NCI-H128 (cell line): ENCODE results near the gene SPRR4.

Experiments used
- DNase-seq: peaks from one replicate; lab custom pipeline; 2025; ENCODE audit not compliant: unreplicated experiment; lab: John Stamatoyannopoulos, UW

Gene SPRR4

DNA sequence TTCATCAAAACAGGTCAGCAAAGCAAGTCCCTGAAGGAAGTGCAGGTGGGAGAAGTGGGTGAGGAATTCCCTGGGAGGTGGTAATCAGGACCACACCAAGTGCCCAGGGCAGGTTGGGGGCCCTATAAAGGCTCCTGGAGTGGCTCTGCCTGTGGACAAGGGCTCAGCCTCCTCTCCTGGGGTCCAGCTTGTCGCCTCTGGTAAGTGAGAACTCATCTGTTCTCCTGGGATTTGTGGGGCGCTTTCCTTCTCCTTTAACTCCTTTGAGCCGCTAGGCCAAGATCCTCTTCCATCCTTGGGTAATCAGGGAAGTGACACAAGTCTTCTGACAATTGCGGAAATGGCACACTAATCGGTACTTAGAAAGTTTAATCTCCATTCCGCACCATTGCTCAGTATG is at the start of gene SPRR4:
Gene SPRR4 (plus strand): TSS at position 154 of the 400 bp plus-strand sequence. CDS start 1,243 bp downstream, outside the sequence.
- no peak for DNase-seq

- no peak for DNase-seq
These were observed 46.3 kb upstream of the SPRR4 start for GRCh38 chr1:152924191-152924590.

GRCh38 chr1:152926091-152926490 is 44.4 kb upstream of the SPRR4 start:
- no peak for DNase-seq

- DNase-seq: no peak
These were observed 41.8 kb upstream of the SPRR4 start for GRCh38 chr1:152928671-152929070.

DNA sequence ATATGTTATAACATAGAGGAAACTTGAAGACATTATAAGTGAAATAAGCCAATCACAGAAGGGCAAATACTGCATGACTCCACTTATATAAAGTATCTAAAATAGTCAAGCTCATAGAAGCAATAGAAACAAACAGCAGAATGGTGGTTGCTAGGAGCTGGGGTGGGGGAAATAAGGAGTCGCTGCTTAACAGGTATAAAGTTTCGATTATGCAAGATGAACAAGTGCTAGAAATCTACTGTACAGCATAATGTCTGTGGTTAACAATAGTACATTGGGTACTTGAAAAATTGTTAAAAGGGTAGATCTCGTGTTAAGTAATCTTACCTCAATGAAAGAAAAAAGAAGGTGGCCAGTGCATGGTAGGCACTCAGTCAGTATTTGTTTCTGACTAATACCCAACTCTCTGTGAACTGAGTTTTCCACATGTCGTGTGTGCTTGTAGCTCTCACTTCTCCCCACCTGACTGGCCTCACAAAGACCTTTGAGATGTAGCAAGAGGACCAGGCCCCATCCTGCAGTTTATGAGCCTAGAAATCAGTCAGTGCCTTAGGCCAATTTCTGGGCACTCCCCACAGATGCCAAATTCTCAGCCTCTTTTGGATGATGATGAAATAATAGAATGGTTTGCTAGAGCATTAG is 38.2 kb upstream of the SPRR4 start:
- no peak for DNase-seq

DNA sequence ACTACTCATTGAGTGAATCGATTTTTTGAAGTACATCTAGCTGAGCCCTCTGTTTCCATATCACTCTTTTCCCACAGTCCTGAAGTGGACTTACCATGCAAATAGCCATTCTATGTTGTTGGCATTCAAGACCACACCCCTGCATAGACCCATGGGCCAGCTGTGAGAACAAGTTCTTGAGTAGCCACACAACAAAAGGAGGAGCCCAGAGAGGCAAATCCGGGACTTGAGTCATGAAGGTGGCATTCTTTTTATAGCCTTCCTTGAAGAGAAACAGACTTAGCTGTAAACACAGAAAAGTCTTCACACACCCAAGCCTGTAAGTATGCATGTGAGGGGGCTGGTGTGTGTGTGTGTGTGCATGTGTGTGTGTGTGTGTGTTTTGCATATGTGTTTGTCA is 37.3 kb upstream of the SPRR4 start:
- no peak for DNase-seq

- no peak for DNase-seq
These were observed 29.8 kb upstream of the SPRR4 start for GRCh38 chr1:152940614-152941013.

DNA sequence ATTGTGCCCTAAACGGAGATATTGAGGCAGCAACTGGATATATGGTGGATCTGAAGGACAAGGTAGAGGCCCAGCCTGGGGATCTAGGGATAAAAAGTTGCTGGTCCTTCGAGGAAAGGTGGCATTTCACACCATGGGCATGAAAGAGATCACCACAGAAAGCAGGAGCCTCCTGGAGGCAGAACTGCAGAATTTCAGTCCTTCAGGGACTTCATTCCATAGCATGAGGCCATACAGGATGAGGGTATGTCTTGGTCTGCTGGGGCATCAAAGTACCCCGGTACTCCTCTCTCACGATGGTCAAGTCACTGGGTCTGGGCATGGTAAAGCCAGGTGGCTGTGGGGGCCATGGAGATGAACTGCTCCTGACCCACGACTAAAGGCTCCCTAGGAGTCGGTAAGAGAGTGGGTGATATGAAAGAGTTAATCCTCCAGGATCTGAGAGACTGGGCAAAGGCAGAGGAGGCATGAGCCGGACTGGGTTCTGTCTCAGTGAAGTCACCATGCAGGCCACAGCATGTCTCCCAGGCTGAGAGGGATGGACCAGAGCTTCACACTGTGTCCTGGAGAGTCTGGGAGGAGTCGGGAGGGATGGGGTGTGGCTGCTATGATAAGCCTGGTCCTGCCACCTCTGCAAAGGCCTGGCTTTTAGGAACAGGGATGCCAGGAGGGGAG is 29.3 kb upstream of the SPRR4 start:
- DNase-seq: no peak

DNA sequence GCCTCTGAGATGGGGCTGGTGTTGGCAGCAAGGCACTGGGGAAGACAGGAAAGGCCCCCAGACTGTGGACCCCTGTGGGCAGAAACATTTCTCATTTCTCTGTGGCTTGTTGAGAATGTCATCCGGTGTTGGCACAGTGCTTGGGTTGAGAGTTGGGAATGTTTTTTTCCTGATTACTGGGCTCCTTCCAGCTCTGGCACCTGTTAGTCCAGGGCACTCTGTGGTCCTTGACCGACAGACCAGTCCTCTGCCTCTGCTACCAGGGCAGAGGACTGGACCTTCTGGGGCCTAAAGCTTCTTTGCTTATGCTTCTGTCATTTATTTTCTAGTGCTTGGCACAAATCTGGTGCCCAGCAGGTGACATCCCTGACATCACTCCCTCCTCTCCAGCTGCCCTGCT is 28.3 kb upstream of the SPRR4 start:
- DNase-seq: no peak

DNA sequence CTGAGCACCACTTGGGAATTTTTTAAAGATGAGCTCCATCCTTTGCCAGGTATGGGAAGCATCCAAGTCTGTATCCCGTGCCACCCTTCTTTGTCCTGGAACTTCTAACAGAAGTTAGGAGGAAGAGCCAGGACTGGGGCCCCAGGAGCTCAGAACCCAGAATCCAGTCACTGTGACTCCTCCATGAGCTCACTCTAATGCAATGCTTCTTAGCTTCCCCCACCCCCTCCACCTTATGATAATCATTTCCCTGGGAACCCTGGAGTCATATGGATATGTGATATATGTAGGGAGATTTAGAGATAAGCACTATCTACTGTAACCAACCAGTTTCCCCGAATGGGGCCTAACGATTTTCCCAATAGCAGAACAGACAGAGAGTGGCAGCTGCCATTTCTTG is 24.2 kb upstream of the SPRR4 start:
- no peak for DNase-seq

DNA sequence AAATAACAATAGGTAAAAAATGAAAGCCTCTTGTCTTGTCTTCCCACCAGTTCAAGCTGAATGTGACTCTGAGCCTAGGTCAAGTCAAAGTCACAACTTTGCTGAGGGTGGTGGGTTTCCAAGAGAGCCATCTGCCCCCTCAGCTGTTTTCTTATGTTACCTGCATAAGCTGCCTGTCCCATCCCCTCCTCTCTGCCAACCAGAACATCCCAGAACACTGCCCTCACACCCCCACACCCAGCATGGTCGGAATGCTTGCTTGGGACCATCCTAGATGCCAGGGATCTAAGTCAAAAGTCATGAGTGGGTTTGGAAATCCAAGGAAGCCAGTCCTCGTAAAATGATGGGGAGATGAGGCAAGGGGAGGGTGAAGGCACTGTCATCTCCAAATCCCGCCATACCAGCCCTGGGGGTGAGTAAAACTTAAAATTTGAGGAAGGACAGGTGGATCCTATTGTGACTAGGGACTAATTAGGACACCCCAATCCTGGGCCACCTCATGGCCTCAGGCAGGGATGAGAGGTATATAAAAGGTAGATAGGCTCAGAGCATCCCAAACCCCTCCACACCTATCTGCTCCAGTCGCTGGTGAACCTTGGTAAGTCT is 23.7 kb upstream of the SPRR4 start, which contains the start of gene SPRR5:
Gene SPRR5 (plus strand): TSS at position 556 of the 606 bp plus-strand sequence. CDS start 1,349 bp downstream, outside the sequence.
- DNase-seq: no peak

- DNase-seq: no peak
These were observed 18.7 kb upstream of the SPRR4 start for GRCh38 chr1:152951711-152952110.

DNA sequence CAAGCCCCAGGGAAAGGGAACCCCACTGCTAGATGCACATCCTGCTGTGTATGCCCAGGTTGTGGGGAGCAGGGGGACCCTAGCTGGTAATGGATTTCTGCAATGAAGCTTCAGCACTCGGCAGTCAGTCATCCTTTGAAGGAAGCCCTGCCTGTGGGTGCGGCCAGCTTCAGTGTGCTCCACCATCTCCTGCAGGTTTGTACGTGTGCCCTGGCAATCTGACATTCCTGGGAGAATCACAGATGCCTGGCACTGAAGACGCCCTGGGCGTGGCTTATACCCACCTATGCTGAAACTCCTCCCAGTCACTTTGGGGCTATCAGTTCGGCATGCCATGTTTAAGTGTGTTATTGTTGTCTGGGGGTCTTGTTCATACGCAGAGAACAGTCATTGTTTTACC is 16.7 kb upstream of the SPRR4 start:
- no peak for DNase-seq

DNA sequence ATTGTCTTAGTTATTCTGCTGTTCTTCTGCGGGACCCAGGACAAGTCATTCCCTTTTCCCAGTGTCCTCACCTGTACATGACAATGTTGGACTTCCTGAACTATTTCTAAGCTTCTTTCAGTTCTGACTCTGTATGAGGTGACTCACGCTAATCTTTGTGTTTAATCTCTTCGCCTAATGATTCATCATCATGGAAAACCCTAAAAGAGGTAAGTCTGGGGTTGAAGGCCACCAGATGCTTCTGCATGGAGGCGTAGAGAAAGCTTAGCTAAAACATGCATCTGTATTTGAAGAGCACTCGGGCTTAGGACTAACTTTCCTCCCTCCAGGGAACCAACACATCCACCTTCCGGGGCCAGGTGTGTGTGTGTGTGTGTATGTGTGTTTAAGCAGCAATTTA is 16.0 kb upstream of the SPRR4 start:
- DNase-seq: no peak

GRCh38 chr1:152957561-152957960 is 12.9 kb upstream of the SPRR4 start:
- no peak for DNase-seq

GRCh38 chr1:152959273-152959672 is 11.2 kb upstream of the SPRR4 start:
- DNase-seq: no peak

GRCh38 chr1:152959801-152960451 is 10.5 kb upstream of the SPRR4 start:
- no peak for DNase-seq

DNA sequence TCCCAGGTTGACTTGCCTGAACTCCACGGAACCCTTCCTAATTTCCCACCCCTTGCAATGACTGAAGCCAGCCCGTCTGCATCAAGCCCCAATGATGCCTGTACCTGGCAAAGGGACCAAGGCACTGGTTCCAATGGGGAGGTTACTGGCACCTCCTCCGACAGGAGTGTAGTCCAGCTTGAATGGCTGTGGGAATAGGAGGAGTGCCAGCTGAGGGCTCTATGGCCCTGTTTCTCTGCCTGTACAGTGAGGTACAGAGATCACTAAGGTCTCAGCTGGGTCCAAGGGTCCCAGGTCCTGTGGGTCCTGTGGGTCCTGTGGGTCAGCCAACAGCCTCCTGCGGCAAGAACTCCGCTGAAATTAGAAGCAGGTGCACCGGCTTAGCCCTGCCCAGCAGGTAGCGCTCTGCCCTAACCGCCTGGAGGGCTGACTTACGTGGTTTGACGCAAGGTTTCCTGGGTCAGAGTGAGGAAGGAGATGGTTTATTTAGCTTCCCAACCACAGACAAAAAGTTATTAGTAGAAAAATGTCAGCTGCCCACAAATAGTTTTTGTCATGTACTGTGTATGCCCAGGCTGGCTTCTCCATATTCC is 9.9 kb upstream of the SPRR4 start:
- DNase-seq: no peak

DNA sequence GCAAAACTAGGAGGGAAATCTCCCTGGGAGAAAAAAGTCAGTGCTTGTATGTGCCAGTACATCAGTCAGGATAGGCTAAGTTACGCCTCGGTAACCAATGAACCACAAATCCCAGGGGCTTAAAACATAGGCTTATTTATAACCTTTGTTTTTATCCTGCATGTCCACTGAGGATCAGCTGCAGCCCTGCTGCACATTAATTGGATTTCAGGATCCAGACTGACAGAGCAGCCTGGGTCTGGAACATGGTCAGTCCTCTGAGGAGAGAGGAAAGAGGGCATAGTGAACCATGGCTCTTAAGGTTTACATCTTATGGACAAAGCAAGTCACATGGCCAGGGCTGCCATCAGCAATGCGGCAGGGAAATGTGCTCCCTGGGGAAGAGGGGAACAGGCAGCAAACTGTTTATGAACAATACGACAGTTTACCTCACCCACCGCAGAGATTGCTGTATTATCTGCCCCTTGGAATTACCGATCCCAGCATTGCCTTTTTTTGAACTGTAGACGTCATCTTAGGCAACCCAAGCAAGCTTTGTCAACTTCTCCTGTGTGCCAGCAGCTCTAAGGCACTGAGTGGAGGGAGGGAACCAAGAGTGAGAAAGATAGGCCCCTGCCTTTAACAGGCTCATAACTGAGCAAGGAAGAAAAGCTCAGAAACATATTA is 9.1 kb upstream of the SPRR4 start:
- DNase-seq: no peak

DNA sequence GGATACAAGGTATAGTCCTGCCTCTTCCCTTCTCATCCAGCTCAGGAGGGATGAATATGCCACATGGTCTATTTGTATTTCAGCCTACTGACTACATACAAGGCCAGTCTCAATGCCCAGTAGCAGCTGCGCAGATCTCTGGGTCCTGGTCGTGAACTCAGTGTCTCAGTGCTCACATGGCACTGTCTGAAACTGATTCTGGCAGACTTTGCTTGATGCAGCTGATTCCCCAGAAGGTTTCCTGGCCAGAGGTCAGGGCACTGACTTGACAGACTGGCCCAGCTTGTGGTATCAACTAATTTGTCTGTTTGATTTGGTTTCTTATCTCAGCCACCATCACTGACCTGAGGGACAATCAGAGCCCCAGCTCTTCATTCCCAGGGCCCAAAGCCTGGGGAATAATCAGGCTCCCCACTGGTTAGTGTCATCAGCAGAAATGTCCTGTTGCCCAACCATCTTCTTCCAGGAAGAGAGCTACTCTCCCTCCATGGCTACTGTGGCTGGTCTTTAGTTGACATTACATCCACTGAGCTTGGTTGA is 7.5 kb upstream of the SPRR4 start:
- no peak for DNase-seq

GRCh38 chr1:152964536-152964935 is 5.9 kb upstream of the SPRR4 start:
- DNase-seq: no peak
